Ascending aorta (tissue), 2 donors: Measurements from ENCODE around the gene ZMAT3. TPM values are rescaled to one million over a fixed set of nuclear protein-coding genes. Genes with fewer than 3 reads are reported as not detected.
A peak's percentile ranks its signal among the peaks of the same experiment; 100 is the strongest.

ENCODE experiments used
- DNase-seq, 2 donors: peaks; one replicate each; pipeline ENCODE4 v3.0.0-alpha.2; 2019; ENCODE audit warnings: low spot score in 2 of 2
- H3K27ac ChIP-seq, 2 donors: fragments of 200-600 bp; sonication (generic); one replicate each; pipeline ENCODE4 v1.5.1; 2016 to 2017; ENCODE audit warnings: mild to moderate bottlenecking in 1 of 2
- H3K27me3 ChIP-seq: fragments of 200-600 bp; sonication (generic); one replicate; pipeline ENCODE4 v1.5.1; 2017
- H3K36me3 ChIP-seq, 2 donors: fragments of 200-600 bp; sonication (generic); one replicate each; pipeline ENCODE4 v1.5.1; 2016
- H3K4me1 ChIP-seq, 2 donors: fragments of 200-600 bp; sonication (generic); one replicate each; pipeline ENCODE4 v1.5.1; 2016 to 2017; ENCODE audit warnings: mild to moderate bottlenecking in 1 of 2
- H3K4me3 ChIP-seq, 2 donors: fragments of 200-600 bp; sonication (generic); one replicate each; pipeline ENCODE4 v1.5.1; 2016 to 2017; ENCODE audit warnings: mild to moderate bottlenecking in 1 of 2
- H3K9me3 ChIP-seq, 2 donors: fragments of 200-600 bp; sonication (generic); one replicate each; pipeline ENCODE4 v1.5.1; 2016
- intact Hi-C: fragments of 100-400 bp; cut with DNase I; formaldehyde crosslinking; loops from one replicate; pipeline ENCODE4 v1.15.1; 2023
- total RNA-seq: library from RNA; depleted of rRNA; stranded (reverse); fragments of >200 nt; gene quantifications from one replicate; pipeline ENCODE4 v1.1.0, GENCODE V29; 2016
- TF ChIP-seq, protein P1 (sequence below), 3 experiments: fragments of 200-600 bp in 2 of 3; fragments of 450-650 bp in 1 of 3; sonication (generic) in 2 of 3; IDR thresholded peaks; one replicate each; pipeline ENCODE4 v1.5.1; 2016 to 2019; ENCODE audit warnings: antibody characterized with exemption in 3 of 3, mild to moderate bottlenecking in 1 of 3, moderate library complexity in 1 of 3

ZMAT3 gene
- total RNA-seq, 1 donor from 2014 or later = 38.0 TPM

DNA sequence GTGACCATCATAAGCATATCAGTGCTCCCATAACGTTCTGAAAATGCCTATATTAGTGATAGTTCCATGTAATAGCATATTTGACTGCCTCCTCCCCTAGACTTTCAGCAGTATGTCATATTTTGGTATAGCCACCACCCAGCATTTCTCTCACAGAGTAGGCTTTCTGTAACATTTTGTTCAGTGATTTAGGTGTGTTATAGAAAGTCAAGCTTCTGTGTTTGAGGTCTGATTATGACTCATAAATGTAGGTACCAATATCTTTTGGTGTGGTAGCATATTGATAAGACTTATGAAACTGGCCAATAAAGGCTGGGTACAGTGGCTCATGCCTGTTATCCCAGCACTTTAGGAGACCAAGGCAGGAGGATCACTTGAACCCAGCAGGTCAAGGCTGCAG is 34.3 kb upstream of the ZMAT3 start:
- intact Hi-C loops = loop anchor here (2.0 kb wide), 1 partner anchor 211 kb away; no protein-coding TSS in a partner anchor
- H3K4me1 ChIP-seq = no peaks in the 10 kb centered on the region
- no peaks in the 10 kb centered on the region for H3K9me3 ChIP-seq
- DNase-seq = no peak
- TF ChIP-seq, protein P1, sequence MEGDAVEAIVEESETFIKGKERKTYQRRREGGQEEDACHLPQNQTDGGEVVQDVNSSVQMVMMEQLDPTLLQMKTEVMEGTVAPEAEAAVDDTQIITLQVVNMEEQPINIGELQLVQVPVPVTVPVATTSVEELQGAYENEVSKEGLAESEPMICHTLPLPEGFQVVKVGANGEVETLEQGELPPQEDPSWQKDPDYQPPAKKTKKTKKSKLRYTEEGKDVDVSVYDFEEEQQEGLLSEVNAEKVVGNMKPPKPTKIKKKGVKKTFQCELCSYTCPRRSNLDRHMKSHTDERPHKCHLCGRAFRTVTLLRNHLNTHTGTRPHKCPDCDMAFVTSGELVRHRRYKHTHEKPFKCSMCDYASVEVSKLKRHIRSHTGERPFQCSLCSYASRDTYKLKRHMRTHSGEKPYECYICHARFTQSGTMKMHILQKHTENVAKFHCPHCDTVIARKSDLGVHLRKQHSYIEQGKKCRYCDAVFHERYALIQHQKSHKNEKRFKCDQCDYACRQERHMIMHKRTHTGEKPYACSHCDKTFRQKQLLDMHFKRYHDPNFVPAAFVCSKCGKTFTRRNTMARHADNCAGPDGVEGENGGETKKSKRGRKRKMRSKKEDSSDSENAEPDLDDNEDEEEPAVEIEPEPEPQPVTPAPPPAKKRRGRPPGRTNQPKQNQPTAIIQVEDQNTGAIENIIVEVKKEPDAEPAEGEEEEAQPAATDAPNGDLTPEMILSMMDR (IDR thresholded peaks at IDR 0.05) = no peak
- no peak overlapping the region for H3K27ac ChIP-seq
- H3K27me3 ChIP-seq = no peaks in the 10 kb centered on the region
- H3K4me3 ChIP-seq = no peak overlapping the region
- no peaks in the 10 kb centered on the region for H3K36me3 ChIP-seq

GRCh38 chr3:179100652-179101051 is 29.0 kb upstream of the ZMAT3 start:
- TF ChIP-seq, protein P1 (IDR thresholded peaks at IDR 0.05) = no peak
- H3K27ac ChIP-seq = no peak overlapping the region
- H3K36me3 ChIP-seq = no peaks in the 10 kb centered on the region
- no peak for DNase-seq
- intact Hi-C loops = no loop called here
- H3K4me1 ChIP-seq = no peaks in the 10 kb centered on the region
- no peaks in the 10 kb centered on the region for H3K9me3 ChIP-seq
- H3K27me3 ChIP-seq = no peaks in the 10 kb centered on the region
- H3K4me3 ChIP-seq = no peak overlapping the region

- Histone ChIP-seq H3K4me1 (no peaks in the 10 kb centered on the region), H3K36me3 (no peaks in the 10 kb centered on the region), H3K27me3 (no peaks in the 10 kb centered on the region), H3K27ac (no peak overlapping the region), H3K9me3 (no peaks in the 10 kb centered on the region), H3K4me3 (peak overlapping the region in 1 of 2 donors; percentile 6)
- DNase-seq = no peak
- TF ChIP-seq, protein P1 (IDR thresholded peaks at IDR 0.05) = no peak
- intact Hi-C loops = no loop called here
Measured at GRCh38 chr3:179098388-179099077, 26.9 kb upstream of the ZMAT3 start.

- intact Hi-C loops = no loop called here
- DNase-seq = no peak
- no peak overlapping the region for H3K4me3 ChIP-seq
- no peaks in the 10 kb centered on the region for H3K36me3 ChIP-seq
- H3K4me1 ChIP-seq = no peaks in the 10 kb centered on the region
- H3K27ac ChIP-seq = no peak overlapping the region
- H3K27me3 ChIP-seq = no peaks in the 10 kb centered on the region
- TF ChIP-seq, protein P1 (IDR thresholded peaks at IDR 0.05) = no peak
- H3K9me3 ChIP-seq = no peaks in the 10 kb centered on the region
Measured at GRCh38 chr3:179093807-179094206, 22.2 kb upstream of the ZMAT3 start.

GRCh38 chr3:179091113-179091512 is 19.5 kb upstream of the ZMAT3 start:
- TF ChIP-seq, protein P1 (IDR thresholded peaks at IDR 0.05) = no peak
- Histone ChIP-seq H3K27ac (no peak overlapping the region), H3K36me3 (no peaks in the 10 kb centered on the region), H3K9me3 (no peaks in the 10 kb centered on the region), H3K4me1 (no peaks in the 10 kb centered on the region), H3K4me3 (no peak overlapping the region), H3K27me3 (no peaks in the 10 kb centered on the region)
- intact Hi-C loops = no loop called here
- DNase-seq = no peak
